Measurements from ENCODE around the gene COMT. TPM values are rescaled to one million over a fixed set of nuclear protein-coding genes. Genes with fewer than 3 reads are reported as not detected.

The COMT gene
- total and polyA plus RNA-seq, 9 of the 15 experiments (the other 6 are each of a cell fraction or from before 2014, with no cell fraction given) = 12.5 to 351 (median 155) TPM

GRCh38 chr22:19988331-19988808, 46.8 kb downstream of the COMT start (continued):
- TF ChIP-seq UBTF (IDR thresholded peaks at IDR 0.05; ENCODE audit: borderline replicate concordance in 1 of 2, low read depth in 2 of 2, low read length in 2 of 2) (no peak; a peak in 1 of 4 replicates), KDM5B (IDR thresholded peaks at IDR 0.05; ENCODE audit: insufficient replicate concordance, low read depth, low read length) (peak; percentile 49), GTF2E2 (tag; IDR thresholded peaks at IDR 0.05) (no peak), BCOR (IDR thresholded peaks at IDR 0.05) (no peak), ZNF764 (CRISPR knock-in tag; IDR thresholded peaks at IDR 0.05; ENCODE audit: low read depth) (no peak), CAMTA2 (CRISPR knock-in tag; conservative IDR thresholded peaks at IDR 0.05) (0 out of 2 replicates have a peak, but pooled peaks have one; percentile 33), JUNB (CRISPR knock-in tag; conservative IDR thresholded peaks at IDR 0.05) (no peak), TOE1 (IDR thresholded peaks at IDR 0.05; ENCODE audit: borderline replicate concordance) (no peak), TOE1 (CRISPR knock-in tag; IDR thresholded peaks at IDR 0.05; ENCODE audit: borderline replicate concordance, low read depth) (no peak), ZBTB9 (CRISPR knock-in tag; IDR thresholded peaks at IDR 0.05) (no peak), ZC3H4 (CRISPR knock-in tag; IDR thresholded peaks at IDR 0.05; ENCODE audit: borderline replicate concordance) (no peak), BMI1 (IDR thresholded peaks at IDR 0.05; ENCODE audit: low read length) (no peak), HNRNPL (IDR thresholded peaks at IDR 0.05; ENCODE audit: low read depth, low read length) (no peak), KDM1A (IDR thresholded peaks at IDR 0.05) (no peak), ZNF766 (CRISPR knock-in tag; conservative IDR thresholded peaks at IDR 0.05) (no peak), LARP7 (IDR thresholded peaks at IDR 0.05) (no peak), ZNF174 (CRISPR knock-in tag; IDR thresholded peaks at IDR 0.05) (no peak), KLF1 (tag; IDR thresholded peaks at IDR 0.05) (peak; percentile 19; the same call in 1 of the 2 replicates), ZNF121 (CRISPR knock-in tag; conservative IDR thresholded peaks at IDR 0.05) (no peak), CHCHD3 (CRISPR knock-in tag; IDR thresholded peaks at IDR 0.05) (no peak), CEBPB (tag; IDR thresholded peaks at IDR 0.05) (no peak)
